Kidney (tissue), 14 donors: ENCODE measurements around the gene CFAP20DC. TPM values are rescaled to one million over a fixed set of nuclear protein-coding genes. Genes with fewer than 3 reads are reported as not detected.

ENCODE experiments used
- DNase-seq, 5 donors: peaks; one replicate each; pipeline ENCODE4 v3.0.0-alpha.2; 2013 to 2020
- FAIRE-seq: peaks from 2 replicates; lab custom pipeline; 2012; peaks lifted over from hg19 to GRCh38; lab: Jason Lieb, UNC
- H3K27ac ChIP-seq, 2 donors: one replicate each; pipeline ENCODE4 v1.7.0; 2013; ENCODE audit warnings: low read depth in 2 of 2, low read length in 2 of 2, inconsistent platforms in 1 of 2
- H3K27me3 ChIP-seq: one replicate; pipeline ENCODE4 v1.7.1; 2013; ENCODE audit warnings: low read length, inconsistent platforms; ENCODE audit not compliant: control insufficient read depth, insufficient read depth
- H3K36me3 ChIP-seq, 3 donors: one replicate each; pipeline versions ENCODE4 v1.7.0 to v1.7.1; 2013; ENCODE audit warnings: low read length in 3 of 3, control low read depth in 1 of 3, inconsistent platforms in 1 of 3; ENCODE audit not compliant: insufficient read depth in 3 of 3, control insufficient read depth in 2 of 3
- H3K4me1 ChIP-seq, 3 donors: one replicate each; pipeline versions ENCODE4 v1.7.0 to v1.7.1; 2013; ENCODE audit warnings: low read length in 3 of 3, inconsistent platforms in 1 of 3, low read depth in 1 of 3; ENCODE audit not compliant: control insufficient read depth in 2 of 3, insufficient read depth in 2 of 3
- H3K4me3 ChIP-seq, 3 donors: one replicate each; pipeline versions ENCODE4 v1.7.0 to v1.8.1; 2013; ENCODE audit warnings: low read length in 3 of 3, control low read depth in 1 of 3, inconsistent platforms in 1 of 3
- H3K9ac ChIP-seq, 3 donors: one replicate each; pipeline versions ENCODE4 v1.7.0 to v1.7.1; 2013; ENCODE audit warnings: low read length in 3 of 3, control low read depth in 1 of 3, inconsistent platforms in 1 of 3
- H3K9me3 ChIP-seq, 3 donors: one replicate each; pipeline versions ENCODE4 v1.7.0 to v1.7.1; 2013; ENCODE audit warnings: low read length in 3 of 3, control low read depth in 1 of 3, inconsistent platforms in 1 of 3; ENCODE audit not compliant: control insufficient read depth in 2 of 3, insufficient read depth in 1 of 3
- CTCF ChIP-seq: IDR thresholded peaks from 3 replicates; pipeline ENCODE4 v1.5.1; 2012; ENCODE audit warnings: mild to moderate bottlenecking, moderate library complexity, borderline replicate concordance; ENCODE audit not compliant: insufficient read depth; ENCODE audit errors: extremely low read depth
- intact Hi-C: fragments of 100-400 bp; cut with DNase I; formaldehyde crosslinking; loops from one replicate; pipeline ENCODE4 v1.11.1; 2022
- polyA plus RNA-seq: library from polyadenylated mRNA; stranded (reverse); fragments of 350-450 nt; fragmentation: Illumina TruSeq; extraction: RNeasy Lipid Tissue Mini Kit (QIAGEN cat#74804); gene quantifications from one replicate; pipeline ENCODE4 v1.2.3, GENCODE V29; 2014; ENCODE audit warnings: low read depth, low replicate concordance; ENCODE audit not compliant: insufficient read depth
- total RNA-seq: library from RNA; stranded (reverse); fragmentation: NEBNext Ultra II Directional; extraction: Animal tissue kit (Norgen Biotek cat#: 25700); gene quantifications from one replicate; pipeline ENCODE4 v1.2.1, GENCODE V29; 2021
- donor health status: control.
- donor health status: control.
- donor health status: control.
- donor health status: control.
- donor health status: control.
- donor health status: DM: yes; HTN: yes; CAD: no.
- donor health status: Normal renal cell carcinoma (clear cell type).

CFAP20DC gene
- total and polyA plus RNA-seq, 2 donors from 2014 or later, result 0.73 to 3.2 TPM

- no peak for TF ChIP-seq CTCF
- H3K36me3 ChIP-seq, result no peaks in the 10 kb centered on the region
These were observed 312.2 kb downstream of the CFAP20DC start for GRCh38 chr3:58737644-58738043.

GRCh38 chr3:58731673-58732072, 318.2 kb downstream of the CFAP20DC start:
- no peaks in the 10 kb centered on the region for H3K36me3 ChIP-seq
- DNase-seq, result no peak
- no peaks in the 10 kb centered on the region for H3K9me3 ChIP-seq
- no peak overlapping the region for H3K4me3 ChIP-seq
- H3K4me1 ChIP-seq, result no peaks in the 10 kb centered on the region
- TF ChIP-seq CTCF, result no peak
- intact Hi-C loops, result no loop called here
- H3K27ac ChIP-seq, result no peak overlapping the region
- no peak overlapping the region for H3K9ac ChIP-seq
- no peaks in the 10 kb centered on the region for H3K27me3 ChIP-seq
- FAIRE-seq, result no peak

More at GRCh38 chr3:58737644-58738043, 312.2 kb downstream of the CFAP20DC start:
- no peaks in the 10 kb centered on the region for H3K4me1 ChIP-seq
- H3K4me3 ChIP-seq, result no peak overlapping the region
- no peaks in the 10 kb centered on the region for H3K27me3 ChIP-seq
- intact Hi-C loops, result no loop called here
- no peak overlapping the region for H3K27ac ChIP-seq
- H3K9me3 ChIP-seq, result no peaks in the 10 kb centered on the region
- FAIRE-seq, result no peak
- no peak for DNase-seq
- no peak overlapping the region for H3K9ac ChIP-seq

GRCh38 chr3:58728723-58729122, 321.1 kb downstream of the CFAP20DC start:
- H3K9me3 ChIP-seq, result no peaks in the 10 kb centered on the region
- no peak overlapping the region for H3K27ac ChIP-seq
- no peaks in the 10 kb centered on the region for H3K36me3 ChIP-seq
- no peaks in the 10 kb centered on the region for H3K4me1 ChIP-seq
- TF ChIP-seq CTCF, result no peak
- intact Hi-C loops, result no loop called here
- no peak overlapping the region for H3K9ac ChIP-seq
- FAIRE-seq (no peak), DNase-seq (no peak)
- H3K4me3 ChIP-seq, result no peak overlapping the region
- no peaks in the 10 kb centered on the region for H3K27me3 ChIP-seq

- FAIRE-seq (no peak), DNase-seq (no peak)
- Histone ChIP-seq H3K9ac (no peak overlapping the region), H3K4me1 (no peaks in the 10 kb centered on the region), H3K9me3 (no peaks in the 10 kb centered on the region), H3K4me3 (no peak overlapping the region), H3K27ac (no peak overlapping the region), H3K36me3 (no peaks in the 10 kb centered on the region), H3K27me3 (no peaks in the 10 kb centered on the region)
- intact Hi-C loops, result no loop called here
- TF ChIP-seq CTCF, result no peak
These were observed 324.4 kb downstream of the CFAP20DC start for GRCh38 chr3:58725326-58725853.
